NCI-H82 treated with DMSO at 0.1 percent for 48 hours (cell line): ENCODE data around the gene CDC37.
"Not testable (repeated sequence)": the region's sequence is repeated elsewhere in the genome, so short reads cannot be mapped to it uniquely, and the experiment has no call there.

Experiments
- DNase-seq: peaks from one replicate; lab custom pipeline; 2025; ENCODE audit not compliant: unreplicated experiment; lab: John Stamatoyannopoulos, UW

The CDC37 gene

DNA sequence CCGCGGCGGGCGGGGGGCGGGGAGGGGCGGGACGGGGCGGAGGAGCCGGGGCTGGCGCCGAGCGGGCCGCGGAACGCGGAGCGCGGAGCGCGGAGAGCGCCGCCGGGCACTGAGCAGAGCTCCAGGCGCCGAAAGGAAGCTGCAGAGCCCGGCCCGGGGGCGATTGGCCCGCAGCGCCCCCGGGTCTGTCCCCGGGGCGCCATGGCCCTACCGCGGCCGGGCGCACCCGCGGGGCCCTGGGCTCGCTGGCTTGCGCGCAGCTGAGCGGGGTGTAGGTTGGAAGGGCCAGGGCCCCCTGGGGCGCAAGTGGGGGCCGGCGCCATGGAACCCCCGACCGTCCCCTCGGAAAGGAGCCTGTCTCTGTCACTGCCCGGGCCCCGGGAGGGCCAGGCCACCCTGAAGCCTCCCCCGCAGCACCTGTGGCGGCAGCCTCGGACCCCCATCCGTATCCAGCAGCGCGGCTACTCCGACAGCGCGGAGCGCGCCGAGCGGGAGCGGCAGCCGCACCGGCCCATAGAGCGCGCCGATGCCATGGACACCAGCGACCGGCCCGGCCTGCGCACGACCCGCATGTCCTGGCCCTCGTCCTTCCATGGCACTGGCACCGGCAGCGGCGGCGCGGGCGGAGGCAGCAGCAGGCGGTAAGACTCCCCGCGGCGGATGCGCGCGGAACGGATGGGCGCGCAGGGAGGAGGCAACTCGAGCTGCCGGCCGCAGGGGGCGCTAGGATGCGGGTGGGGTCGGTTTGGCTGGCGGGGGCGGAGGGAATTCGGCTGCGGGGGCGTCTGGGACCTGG, 17.3 kb upstream of the CDC37 start, which contains the start of gene PDE4A:
Gene PDE4A, plus strand, starts transcription at position 95 of the 796 bp plus-strand sequence. Its CDS starts 227 bp downstream, at position 322.
- DNase-seq = no peak

DNA sequence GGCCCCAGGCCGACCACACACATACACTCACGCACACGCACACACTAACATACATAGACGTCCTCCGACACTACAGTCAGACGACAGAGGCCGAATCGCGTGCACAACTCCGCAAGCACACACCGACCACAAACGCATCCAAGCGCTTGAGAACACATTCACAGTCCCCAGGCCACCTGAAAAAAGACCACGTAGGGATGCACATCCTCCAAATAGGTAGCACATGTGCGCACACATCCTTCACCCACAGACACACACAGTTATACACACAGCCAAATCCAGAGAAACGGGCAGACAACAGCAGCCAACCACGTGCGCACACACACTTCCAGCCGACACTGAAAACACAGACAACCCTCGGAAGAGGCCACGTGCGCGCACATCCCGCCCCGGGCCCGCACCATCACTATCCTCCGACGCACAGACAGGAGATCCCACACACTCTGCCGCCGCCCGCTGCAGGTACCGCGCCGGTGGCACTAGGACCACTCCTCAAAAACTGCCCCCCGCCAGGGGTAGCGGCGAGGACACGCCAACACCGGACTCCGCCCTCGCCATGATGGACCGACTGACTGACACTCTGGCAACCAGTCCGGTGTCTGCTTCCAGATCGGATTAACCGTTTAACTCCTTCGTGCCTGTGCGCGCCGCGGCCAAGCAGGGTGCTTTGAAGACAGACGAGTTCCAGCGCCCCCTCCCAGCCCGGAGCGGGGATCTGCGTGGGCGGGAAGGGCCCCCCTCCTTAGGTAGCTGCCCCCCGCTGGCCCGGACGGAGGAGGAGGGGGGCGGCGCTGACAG, 16.5 kb upstream of the CDC37 start:
- peak; percentile 95 for DNase-seq

DNA sequence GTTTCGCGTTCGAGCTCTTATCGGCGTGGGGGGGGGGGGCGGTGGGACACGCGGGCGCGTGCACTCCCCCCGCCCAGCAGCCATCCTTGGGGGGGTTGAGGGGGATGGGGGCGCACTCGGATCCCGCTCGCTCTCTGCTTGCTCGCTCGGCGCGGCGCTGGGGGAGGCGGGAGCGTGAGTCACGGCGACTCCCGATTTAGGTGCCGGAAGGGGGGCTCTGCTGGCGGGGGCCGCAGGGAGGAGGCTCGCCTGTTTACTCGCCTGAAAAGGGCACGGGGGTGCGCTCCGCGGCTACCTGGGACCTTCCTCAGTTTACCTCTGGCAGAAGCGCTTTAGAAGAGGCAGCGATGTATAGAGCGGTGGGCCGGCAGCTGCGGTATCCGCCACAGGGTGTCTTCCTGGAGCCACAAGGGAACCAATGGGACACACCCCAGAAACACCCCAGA, 15.9 kb upstream of the CDC37 start:
- no peak for DNase-seq

DNA sequence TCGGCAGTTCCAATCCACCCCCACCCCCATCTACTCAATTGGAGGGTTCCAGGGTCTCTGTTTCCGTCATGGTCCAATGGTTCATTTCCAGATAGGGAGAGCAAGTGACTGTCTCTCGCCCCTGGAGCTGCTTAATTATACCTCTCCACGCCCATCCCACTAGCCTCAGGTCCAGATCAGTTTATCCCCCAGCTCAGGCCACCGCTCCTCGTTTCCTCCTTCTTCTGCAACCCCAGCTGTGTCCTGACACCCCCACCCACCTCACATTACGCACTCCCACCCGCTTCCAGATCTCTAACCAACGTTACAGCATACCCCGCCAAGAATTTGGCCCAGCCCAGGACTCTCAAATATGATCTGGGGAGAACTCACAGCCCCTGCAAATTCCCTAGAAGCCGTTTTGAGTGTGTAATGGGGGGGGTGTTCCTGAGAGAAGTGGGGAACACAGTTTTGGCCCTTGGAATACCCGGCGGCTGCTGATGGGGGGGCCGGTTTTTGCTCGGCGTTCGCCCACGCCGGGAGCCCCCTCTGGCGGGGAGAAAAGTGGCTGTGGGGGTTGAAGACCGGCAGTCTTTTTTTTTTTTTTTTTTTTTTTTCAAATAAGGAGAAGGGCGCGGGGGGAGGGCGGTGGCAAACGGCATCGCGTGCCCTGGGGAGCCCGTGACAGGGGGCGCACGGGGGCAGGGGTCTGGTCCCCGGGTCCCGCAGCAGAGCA, 15.3 kb upstream of the CDC37 start:
- no peak for DNase-seq

DNA sequence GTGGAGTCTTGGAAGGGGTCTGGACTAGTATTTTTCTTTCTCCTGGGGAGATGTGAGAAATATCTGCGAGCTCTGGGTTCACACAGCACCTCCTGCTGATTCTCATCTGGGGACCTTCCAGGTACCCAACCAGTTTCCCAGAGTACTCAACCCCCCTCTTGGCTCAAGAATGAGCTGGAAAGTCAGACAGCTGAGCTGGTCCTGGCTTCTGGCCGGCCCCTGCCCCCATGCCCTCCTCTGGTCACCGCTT, 14.8 kb upstream of the CDC37 start:
- DNase-seq = no peak

DNA sequence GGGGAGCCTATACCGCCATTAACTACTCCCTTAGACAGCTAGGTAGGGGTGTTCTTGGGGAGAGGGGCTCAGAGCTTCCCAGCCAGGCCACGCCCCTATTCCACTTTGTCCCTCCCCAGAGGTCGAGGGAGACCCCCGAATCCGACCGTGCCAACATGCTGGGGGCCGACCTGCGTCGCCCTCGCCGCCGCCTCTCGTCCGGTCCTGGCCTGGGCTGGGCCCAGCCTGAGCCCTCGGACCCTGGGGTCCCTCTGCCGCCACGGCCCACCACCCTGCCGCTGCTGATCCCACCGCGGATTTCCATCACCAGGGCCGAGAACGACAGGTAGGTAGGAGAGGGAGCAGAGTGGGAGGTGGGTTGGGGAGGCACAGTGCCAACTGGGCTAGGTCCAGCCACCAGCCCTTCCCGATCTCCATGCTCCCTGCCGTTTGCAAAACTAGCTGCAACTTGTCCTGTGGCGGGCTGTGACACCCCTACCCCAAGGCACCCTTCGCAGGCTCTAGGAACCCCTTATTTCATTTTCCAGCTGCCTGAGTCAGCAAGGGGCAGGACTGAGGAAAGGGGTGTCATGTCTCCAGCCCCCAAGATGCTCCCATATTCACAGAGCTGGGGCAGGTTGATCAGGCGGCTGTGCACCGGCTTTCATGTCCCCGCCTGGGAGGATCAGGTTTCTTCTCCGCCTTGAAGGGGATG, 14.3 kb upstream of the CDC37 start:
- DNase-seq = peak; percentile 28

DNA sequence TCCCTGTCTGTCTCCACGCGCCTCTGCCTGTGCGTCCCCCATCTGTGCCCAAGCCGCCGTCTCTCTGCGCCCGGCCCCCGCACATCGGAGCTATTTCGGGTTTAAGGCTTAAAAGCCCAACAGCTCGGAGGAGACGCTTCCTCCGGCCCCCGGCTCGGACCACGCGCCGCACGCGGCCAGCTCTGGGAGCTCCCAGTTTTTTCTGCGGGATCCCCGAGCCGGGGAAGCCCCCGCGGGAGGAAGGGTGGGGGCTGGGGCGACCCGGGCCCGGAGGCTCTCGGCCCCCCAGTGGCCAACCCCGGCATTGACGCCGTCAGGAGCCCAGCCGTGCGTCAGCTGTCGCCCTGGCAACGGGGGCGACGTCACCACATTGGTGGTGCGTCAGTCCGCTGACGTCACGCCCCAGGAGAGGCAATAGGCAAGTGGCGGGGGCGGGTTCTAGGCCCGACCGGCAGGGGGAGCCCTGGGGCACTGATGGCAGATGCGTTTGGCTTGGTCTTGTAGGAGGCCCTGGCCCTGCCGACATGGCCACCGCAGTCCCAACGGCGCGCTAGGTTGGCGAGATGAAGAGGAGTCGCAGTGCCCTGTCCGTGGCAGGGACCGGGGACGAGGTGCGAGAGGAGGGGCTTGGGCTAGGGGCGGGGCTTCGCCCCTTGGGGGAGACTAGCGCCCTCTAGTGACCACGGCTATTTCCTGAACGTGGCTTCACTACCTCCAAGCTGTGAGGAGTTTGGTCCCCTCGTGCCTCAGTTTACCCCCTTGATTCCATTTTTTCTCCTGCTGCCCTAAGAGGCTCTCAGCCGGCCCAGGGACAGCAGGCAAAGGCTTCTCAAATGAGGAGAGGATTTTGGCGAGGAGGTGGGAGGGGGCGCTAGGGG, 13.3 kb upstream of the CDC37 start:
- DNase-seq = peak; percentile 49

DNA sequence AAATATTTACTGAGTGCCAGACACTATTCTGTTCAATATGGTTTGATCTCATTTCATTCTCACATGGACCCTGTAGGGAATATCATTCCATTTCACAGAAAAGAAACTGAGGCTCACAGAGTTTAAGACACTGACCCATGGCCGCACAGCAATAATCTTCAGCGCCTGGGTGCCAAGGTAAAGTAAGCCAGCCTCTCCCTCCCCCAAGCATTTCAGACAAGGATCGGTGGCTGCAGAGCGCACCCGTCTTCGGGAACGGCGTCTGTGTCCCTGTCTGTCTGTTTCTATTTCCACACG, 12.7 kb upstream of the CDC37 start:
- no peak for DNase-seq

DNA sequence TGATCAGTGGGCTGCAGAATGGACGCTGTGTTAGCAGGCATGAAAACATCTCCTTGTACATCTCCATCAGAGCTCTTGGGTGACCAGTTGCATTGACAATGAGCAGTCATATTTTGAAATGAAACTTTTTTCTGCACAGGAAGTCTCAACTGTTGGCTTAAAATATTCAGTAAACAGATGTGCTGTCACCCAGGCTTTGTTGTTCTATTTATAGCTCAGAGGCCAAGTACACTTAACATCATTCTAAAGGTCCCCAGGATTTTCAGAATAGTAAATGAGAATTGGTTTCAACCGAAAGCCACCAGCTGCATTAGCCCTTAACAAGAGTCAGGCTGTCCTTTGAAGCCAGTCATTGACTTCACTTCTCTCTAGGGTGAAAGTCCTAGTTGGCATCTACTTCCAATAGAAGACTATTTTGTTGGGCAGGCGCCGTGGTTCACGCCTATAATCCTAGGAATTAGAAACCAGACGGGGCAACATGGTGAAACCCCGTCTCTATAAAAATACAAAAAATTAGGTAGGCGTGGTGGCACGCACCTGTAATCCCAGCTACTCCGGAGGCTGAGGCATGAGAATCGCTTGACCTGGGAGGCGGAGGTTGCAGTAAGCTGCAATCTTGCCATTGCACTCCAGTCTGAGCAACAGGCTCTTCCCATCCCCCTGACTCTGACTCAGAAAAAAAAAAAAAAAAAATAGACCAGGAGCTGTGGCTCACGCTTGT, 9.1 kb upstream of the CDC37 start:
- DNase-seq = no peak

DNA sequence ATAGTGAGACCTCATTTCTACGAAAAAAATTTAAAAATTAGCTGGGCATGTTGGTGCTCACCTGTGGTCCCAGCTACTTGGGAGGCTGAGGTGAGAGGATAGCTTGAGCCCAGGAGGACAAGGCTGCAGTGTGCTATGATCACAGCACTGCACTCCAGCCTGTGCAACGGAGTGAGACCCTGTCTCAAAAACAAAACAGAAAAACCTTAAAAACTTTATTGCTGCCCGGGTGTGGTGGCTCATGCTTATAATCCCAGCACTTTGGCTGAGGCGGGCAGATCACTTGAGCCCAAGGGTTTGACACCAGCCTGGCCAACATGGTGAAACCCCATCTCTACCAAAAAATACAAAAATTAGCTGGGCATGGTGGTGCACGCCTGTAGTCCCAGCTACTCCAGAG, 7.9 kb upstream of the CDC37 start:
- not testable (repeated sequence) for DNase-seq

DNA sequence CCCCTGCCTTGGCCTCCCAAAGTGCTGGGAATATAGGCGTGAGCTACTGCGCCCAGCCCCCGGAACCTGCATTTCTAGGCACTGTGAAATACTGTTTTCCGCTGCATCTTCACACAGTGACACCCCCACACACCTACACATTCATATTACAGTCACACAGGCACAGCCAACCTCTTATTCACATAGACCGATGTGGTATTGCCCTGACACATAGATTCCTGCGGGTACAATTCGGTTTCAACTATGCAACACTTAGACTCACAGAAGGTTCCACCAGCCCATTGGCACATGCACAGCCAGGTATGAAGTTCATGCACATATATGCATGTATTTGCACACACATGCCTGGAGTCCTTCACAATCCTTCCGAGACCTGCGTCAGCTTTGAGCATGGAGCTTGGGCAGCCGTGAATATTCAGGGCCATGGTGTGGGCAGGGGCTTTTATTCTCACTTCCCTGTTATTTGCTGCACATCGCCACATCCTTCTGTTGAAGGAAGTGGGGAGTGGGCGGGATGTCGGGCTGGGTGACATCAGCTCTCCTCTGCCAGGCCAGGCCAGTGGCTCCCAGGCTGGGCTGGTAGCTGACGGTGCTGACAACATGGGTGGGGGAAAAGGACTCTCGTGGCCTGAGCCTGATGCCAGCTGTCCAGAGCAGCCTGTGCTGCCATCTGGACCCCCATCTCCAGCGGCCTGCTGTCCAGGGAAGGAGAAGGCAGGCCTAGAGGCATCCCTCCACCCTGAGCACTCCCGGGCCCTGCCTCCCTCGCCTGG, 5.4 kb upstream of the CDC37 start:
- no peak for DNase-seq

DNA sequence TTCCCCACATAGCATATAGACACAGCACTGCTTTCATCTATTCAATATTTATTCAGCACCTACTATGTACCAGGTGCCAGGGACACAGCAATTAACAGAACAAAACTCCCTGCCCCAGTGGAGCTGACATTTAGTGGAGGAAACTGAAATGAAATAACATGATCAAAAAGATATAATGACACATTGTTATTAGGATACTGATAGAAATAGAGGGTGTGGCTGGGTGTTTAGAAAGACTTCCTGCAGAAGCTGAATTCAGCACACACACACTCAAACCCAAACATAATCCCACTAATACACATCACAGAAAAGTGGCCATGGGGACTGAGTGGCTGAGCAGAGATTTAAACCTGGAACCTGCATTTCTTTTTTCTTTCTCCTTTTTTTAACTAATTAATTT, 3.8 kb upstream of the CDC37 start:
- no peak for DNase-seq

DNA sequence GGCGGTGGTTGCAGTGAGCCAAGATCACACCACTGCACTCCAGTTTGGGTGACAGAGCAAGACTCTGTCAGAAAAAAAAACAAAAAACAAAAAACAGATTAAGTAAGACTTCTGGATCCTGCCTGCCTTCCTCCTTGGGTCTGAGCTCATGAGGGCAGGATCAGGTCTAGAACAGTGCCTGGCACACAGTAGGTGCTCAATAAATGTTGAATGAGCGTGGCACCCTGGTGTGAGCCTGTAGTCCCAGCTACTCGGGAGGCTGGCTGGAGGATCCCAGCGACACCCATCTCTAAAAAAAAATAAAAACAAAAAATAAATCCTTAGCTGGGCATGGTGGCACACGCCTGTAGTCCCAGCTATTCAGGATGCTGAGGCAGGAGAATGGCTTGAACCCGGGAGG, 2.8 kb upstream of the CDC37 start:
- DNase-seq = no peak

DNA sequence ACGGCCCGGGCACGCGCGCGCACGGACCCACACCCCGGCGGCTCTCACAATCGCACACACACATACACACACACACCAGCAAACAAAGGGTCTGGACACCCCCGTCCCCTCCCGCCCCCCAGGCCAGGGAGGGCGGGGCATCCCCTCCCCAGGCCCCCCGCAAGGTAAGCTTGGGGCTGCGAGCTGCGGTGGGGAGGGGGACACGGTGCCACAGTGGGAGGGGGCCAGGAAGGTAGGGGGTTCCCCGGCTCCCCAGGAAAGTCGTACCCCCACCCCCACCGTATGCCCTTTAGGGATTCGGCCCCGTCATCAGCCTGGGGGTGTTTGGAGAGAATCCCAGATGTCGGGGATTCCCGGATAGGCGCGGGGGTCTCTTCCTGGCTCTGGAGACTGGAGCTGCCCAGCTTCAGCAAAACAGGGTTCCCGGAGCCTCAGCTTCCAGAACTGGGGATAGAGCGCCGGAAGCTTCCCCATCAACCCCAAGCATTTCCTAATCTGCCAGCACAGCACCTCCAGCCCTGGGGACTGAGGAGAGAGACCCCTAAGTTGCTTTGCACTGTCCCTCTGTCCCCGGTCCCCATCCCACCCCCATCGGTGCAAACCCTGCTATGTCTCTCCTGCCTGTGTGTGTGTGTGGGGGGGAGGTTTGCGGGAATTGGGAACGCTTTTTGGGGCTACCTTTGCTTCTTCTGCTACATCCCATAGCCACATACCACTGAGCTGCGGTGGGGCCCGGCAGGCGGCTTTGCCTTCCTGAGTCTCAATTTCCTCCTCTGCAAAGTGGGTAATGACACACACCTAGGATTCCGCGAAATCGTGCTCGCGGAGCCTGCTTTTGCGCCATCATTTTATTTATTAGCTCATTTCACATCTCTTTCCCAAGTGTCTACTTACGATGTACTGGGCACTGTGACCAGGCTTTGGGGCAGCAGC, 1.8 kb upstream of the CDC37 start:
- DNase-seq = no peak

DNA sequence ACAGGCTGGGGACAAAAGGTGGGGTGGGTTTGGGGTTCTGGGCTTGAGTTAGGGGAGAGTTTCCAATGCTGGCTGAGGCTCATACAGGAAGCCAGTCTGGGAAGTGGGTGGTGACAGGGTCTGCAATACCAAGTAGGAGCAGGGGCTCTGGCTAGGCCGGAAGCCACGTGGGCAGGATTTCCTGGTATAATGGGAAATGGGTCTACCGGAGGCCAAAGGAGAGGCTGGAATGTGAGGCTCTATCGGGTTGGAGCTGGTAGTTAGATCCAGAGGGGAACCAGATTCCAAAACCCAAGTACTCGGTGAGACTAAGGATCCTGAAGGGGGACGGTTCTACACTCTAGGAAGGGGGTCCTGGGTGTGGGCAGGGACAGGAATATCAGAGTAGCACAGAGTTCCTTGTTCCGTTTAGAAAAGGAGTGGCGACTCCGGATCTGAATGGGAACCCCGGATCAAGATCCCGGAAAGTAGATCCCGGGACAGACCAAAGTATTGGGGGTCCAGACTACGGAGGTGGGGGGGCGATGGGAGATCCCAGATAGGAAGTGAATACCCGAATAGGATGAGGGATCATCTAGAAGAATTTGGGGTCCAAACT, 802 bp downstream of the CDC37 start:
- no peak for DNase-seq

DNA sequence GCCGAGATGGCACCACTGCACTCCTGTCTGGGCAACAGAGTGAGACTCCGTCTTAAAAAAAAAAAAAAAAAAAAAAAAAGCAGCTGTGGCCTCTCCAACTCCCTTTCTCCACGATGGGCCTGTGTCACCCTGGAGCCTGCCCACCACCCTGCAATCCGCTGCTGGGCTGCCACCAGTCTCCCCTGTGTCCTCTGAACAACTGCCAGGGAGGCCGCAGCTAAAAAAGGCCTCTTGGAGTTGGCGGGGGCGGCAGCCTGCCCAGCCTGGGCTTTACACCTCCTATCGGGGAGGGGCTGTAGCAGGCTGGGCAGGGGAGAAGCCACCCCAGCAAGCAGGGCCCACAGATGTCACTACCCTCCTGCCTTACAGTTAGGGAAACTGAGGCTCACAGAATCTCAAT, 3.5 kb downstream of the CDC37 start:
- no peak for DNase-seq

DNA sequence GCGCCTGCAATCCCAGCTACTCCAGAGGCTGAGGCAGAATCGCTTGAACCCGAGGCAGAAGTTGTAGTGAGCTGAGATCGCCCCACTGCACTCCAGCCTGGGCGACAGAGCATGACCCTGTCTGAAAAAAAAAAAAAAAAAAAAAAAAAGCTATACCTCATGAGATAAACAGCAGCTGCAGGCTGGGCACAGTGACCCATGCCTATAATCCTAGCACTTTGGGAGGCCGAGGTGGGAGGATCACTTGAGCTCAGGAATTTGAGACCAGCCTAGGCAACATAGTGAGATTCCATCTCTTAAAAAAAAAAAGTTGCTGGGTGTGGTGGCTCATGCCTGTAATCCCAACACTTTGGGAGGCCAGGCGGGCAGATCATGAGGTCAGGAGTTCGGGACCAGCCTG, 4.0 kb downstream of the CDC37 start:
- DNase-seq = not testable (repeated sequence)

DNA sequence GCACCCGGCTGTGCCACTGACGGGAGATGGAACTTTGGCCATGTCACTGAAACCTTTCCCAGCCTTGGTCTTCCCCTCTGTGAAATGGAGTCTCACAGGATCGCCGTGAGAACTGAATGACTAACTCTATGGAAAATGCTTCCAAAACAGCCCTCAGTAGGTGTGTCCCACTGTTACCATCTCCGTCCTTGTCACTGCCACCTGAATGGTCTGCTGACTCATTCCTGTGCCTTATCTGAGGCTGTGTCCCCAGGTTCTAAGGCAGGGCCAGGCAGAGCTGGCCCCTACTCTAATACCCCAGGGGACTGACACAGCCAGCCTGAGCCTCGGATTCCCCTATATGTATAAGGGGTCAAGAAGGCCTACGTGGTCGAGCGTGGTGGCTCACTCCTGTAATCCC, 4.5 kb downstream of the CDC37 start:
- no peak for DNase-seq
